ENCODE results near the gene PIP4K2C. TPM values are rescaled to one million over a fixed set of nuclear protein-coding genes. Genes with fewer than 3 reads are reported as not detected.

PIP4K2C gene
- polyA plus RNA-seq, 2 of the 4 experiments (the other 2 are of a cell fraction), result 35.3 to 62.9 TPM

GRCh38 chr12:57553343-57554202, 37.4 kb upstream of the PIP4K2C start:
- Histone ChIP-seq H3K4me2 (peak overlapping the region; percentile 22; the same call in 2 of the 3 replicates), H3K27ac (peak overlapping the region in 1 of 2 experiments; percentile 1; a peak in 1 of 6 replicates), H3K9me3 (no peaks in the 10 kb centered on the region), H3K4me3 (no peak overlapping the region), H3K4me1 (peaks cover 15% of the 10 kb centered on the region; the same call in 2 of the 3 replicates)
- no peak for FAIRE-seq
- 62% methylated on average over 7 of the region's 7 CpGs for WGBS (ENCODE audit: missing lambda C conversion rate)
- no peak for ATAC-seq
- ChIA-PET POLR2A (interaction anchor here (0.6 kb wide), 1 partner anchor 90 kb away, joined by 4 read pairs; no protein-coding TSS in a partner anchor), CTCF (interaction anchor here (0.8 to 4.8 kb wide), 8 partner anchors 22 to 180 kb away, joined by 3 to 18 read pairs (median 4); partner anchors contain the start of gene B4GALNT1)
- DNase-seq (ENCODE audit: low read depth in 1 of 2, low spot score in 1 of 2), result no peak
- TF ChIP-seq FOSB (CRISPR knock-in tag; IDR thresholded peaks at IDR 0.05) (no peak), ATOH8 (CRISPR knock-in tag; IDR thresholded peaks at IDR 0.05; ENCODE audit: low read depth) (no peak), PHF8 (IDR thresholded peaks at IDR 0.05; ENCODE audit: borderline replicate concordance, low read depth) (no peak), RARB (CRISPR knock-in tag; IDR thresholded peaks at IDR 0.05) (no peak), ZNF302 (CRISPR knock-in tag; IDR thresholded peaks at IDR 0.05) (no peak)

- ATAC-seq, result no peak
- no peak overlapping the region for H3K4me3 ChIP-seq
- no peak overlapping the region for H3K4me2 ChIP-seq
- no peak for DNase-seq (ENCODE audit: low read depth in 1 of 2, low spot score in 1 of 2)
- no peak for TF ChIP-seq EP300 (IDR thresholded peaks at IDR 0.05)
- H3K4me1 ChIP-seq, result peaks cover 13% of the 10 kb centered on the region; the same call in 2 of the 3 replicates
- ChIA-PET POLR2A (no interaction called here), CTCF (interaction anchor here (0.8 to 4.8 kb wide), 3 partner anchors 21 to 78 kb away, joined by 3 to 18 read pairs (median 6); partner anchors contain the start of gene B4GALNT1)
- H3K27ac ChIP-seq, result no peak overlapping the region
- H3K9me3 ChIP-seq, result no peaks in the 10 kb centered on the region
- FAIRE-seq, result no peak
- 90% methylated on average over 2 of the region's 2 CpGs for WGBS (ENCODE audit: missing lambda C conversion rate)
Measured at GRCh38 chr12:57554453-57554852, 36.5 kb upstream of the PIP4K2C start.

- POLR2A ChIA-PET, result no interaction called here
- no peak overlapping the region for H3K4me3 ChIP-seq
- no peak for FAIRE-seq
- peaks cover 12% of the 10 kb centered on the region; the same call in 2 of the 3 replicates for H3K4me1 ChIP-seq
- 77% methylated on average over 1 of the region's 1 CpG for WGBS (ENCODE audit: missing lambda C conversion rate)
- H3K4me2 ChIP-seq, result no peak overlapping the region
- no peak for DNase-seq (ENCODE audit: low read depth in 1 of 2, low spot score in 1 of 2)
- ATAC-seq, result no peak
- H3K9me3 ChIP-seq, result no peaks in the 10 kb centered on the region
- no peak overlapping the region for H3K27ac ChIP-seq
- CTCF ChIA-PET, result interaction anchor here (0.8 to 4.8 kb wide), 4 partner anchors 21 to 291 kb away, joined by 3 to 18 read pairs (median 4); partner anchors contain the start of gene B4GALNT1
- TF ChIP-seq RFX5 (IDR thresholded peaks at IDR 0.05) (no peak), ZFP36 (IDR thresholded peaks at IDR 0.05; ENCODE audit: borderline replicate concordance, partially characterized antibody) (no peak), PHF8 (IDR thresholded peaks at IDR 0.05; ENCODE audit: borderline replicate concordance, low read depth) (no peak), ZNF302 (CRISPR knock-in tag; IDR thresholded peaks at IDR 0.05) (no peak), TFCP2L1 (CRISPR knock-in tag; IDR thresholded peaks at IDR 0.05) (no peak), MAX (IDR thresholded peaks at IDR 0.05) (no peak), KDM1A (IDR thresholded peaks at IDR 0.05; ENCODE audit: low read depth) (no peak), BCL3 (IDR thresholded peaks at IDR 0.05) (no peak), ATOH8 (CRISPR knock-in tag; IDR thresholded peaks at IDR 0.05; ENCODE audit: low read depth) (no peak), CTCF (IDR thresholded peaks at IDR 0.05) (no peak)
Measured at GRCh38 chr12:57554897-57555296, 36.1 kb upstream of the PIP4K2C start.

All from A549 (cell line).